PC-3 (cell line): ENCODE measurements around the gene NUFIP2.

ENCODE experiments used
- CTCF ChIP-seq: fragments of 300-600 bp; sonication (generic); conservative IDR thresholded peaks from 2 replicates; pipeline ENCODE4 v1.5.1; 2017; ENCODE audit warnings: antibody characterized with exemption, low read depth, mild to moderate bottlenecking, low read length
- EZH2 ChIP-seq: fragments of 300-600 bp; sonication (generic); IDR thresholded peaks from one replicate; pipeline ENCODE4 v1.6.1; 2017; ENCODE audit warnings: antibody characterized with exemption, mild to moderate bottlenecking, low read length; ENCODE audit not compliant: unreplicated experiment

GRCh38 chr17:29322363-29322762 is 28.4 kb upstream of the NUFIP2 start:
- no peak for TF ChIP-seq CTCF
- TF ChIP-seq EZH2: no peak
